ENCODE measurements around the gene NRP2. TPM values are rescaled to one million over a fixed set of nuclear protein-coding genes. Genes with fewer than 3 reads are reported as not detected.

Gene NRP2
- total RNA-seq, 1 donor from 2014 or later, result 76.7 TPM

GRCh38 chr2:205659922-205660321 is 22.4 kb upstream of the NRP2 start:
- Histone ChIP-seq H4K20me1 (ENCODE audit: insufficient read depth, low read length) (no peaks in the 10 kb centered on the region), H3K9me3 (ENCODE audit: insufficient read depth, low read depth, low read length) (no peaks in the 10 kb centered on the region), H3K4me3 (ENCODE audit: insufficient read depth, low read depth, low read length) (no peak overlapping the region), H3K27ac (ENCODE audit: low read depth, low read length) (no peak overlapping the region), H3K79me2 (ENCODE audit: insufficient read depth, low read length) (no peaks in the 10 kb centered on the region), H3K4me2 (ENCODE audit: low read length) (peak overlapping the region; percentile 67), H3K36me3 (ENCODE audit: insufficient read depth, low read length) (no peaks in the 10 kb centered on the region), H3K9ac (ENCODE audit: low read length) (no peak overlapping the region), H3K27me3 (ENCODE audit: insufficient read depth, low read length) (no peaks in the 10 kb centered on the region), H3K4me1 (ENCODE audit: insufficient read depth, low read length) (peaks cover 20% of the 10 kb centered on the region), H2AFZ (ENCODE audit: low read depth, low read length) (no peak overlapping the region)
- DNase-seq (ENCODE audit: low read depth) (no peak), FAIRE-seq (no peak)
- Mint-ChIP-seq H3K4me3 (ENCODE audit: unreplicated experiment) (no peak overlapping the region), H3K9me3 (ENCODE audit: unreplicated experiment) (peaks cover 2% of the 10 kb centered on the region), H3K27me3 (ENCODE audit: low read depth, unreplicated experiment) (peaks cover 2% of the 10 kb centered on the region), H3K4me1 (ENCODE audit: low read depth, unreplicated experiment) (peaks cover 24% of the 10 kb centered on the region), H3K36me3 (ENCODE audit: low read depth, unreplicated experiment) (no peaks in the 10 kb centered on the region), H3K27ac (ENCODE audit: unreplicated experiment) (peak overlapping the region; percentile 58)
- TF ChIP-seq, protein P1, sequence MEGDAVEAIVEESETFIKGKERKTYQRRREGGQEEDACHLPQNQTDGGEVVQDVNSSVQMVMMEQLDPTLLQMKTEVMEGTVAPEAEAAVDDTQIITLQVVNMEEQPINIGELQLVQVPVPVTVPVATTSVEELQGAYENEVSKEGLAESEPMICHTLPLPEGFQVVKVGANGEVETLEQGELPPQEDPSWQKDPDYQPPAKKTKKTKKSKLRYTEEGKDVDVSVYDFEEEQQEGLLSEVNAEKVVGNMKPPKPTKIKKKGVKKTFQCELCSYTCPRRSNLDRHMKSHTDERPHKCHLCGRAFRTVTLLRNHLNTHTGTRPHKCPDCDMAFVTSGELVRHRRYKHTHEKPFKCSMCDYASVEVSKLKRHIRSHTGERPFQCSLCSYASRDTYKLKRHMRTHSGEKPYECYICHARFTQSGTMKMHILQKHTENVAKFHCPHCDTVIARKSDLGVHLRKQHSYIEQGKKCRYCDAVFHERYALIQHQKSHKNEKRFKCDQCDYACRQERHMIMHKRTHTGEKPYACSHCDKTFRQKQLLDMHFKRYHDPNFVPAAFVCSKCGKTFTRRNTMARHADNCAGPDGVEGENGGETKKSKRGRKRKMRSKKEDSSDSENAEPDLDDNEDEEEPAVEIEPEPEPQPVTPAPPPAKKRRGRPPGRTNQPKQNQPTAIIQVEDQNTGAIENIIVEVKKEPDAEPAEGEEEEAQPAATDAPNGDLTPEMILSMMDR (IDR thresholded peaks at IDR 0.05; ENCODE audit: insufficient read depth, low read depth, low read length), result no peak
- no peak for TF ChIP-seq EZH2 (IDR thresholded peaks at IDR 0.05; ENCODE audit: insufficient read depth, low read length)

- peak overlapping the region; percentile 29 for H3K27ac ChIP-seq (ENCODE audit: low read depth, low read length)
- peak overlapping the region; percentile 10 for H3K4me3 ChIP-seq (ENCODE audit: insufficient read depth, low read depth, low read length)
- peaks cover 20% of the 10 kb centered on the region for H3K4me1 ChIP-seq (ENCODE audit: insufficient read depth, low read length)
- no peak overlapping the region for H3K4me3 Mint-ChIP-seq (ENCODE audit: unreplicated experiment)
- H3K9ac ChIP-seq (ENCODE audit: low read length), result peak overlapping the region; percentile 25
- no peaks in the 10 kb centered on the region for H3K36me3 ChIP-seq (ENCODE audit: insufficient read depth, low read length)
- no peaks in the 10 kb centered on the region for H4K20me1 ChIP-seq (ENCODE audit: insufficient read depth, low read length)
- peaks cover 2% of the 10 kb centered on the region for H3K9me3 Mint-ChIP-seq (ENCODE audit: unreplicated experiment)
- no peaks in the 10 kb centered on the region for H3K36me3 Mint-ChIP-seq (ENCODE audit: low read depth, unreplicated experiment)
- peaks cover 19% of the 10 kb centered on the region for H3K4me1 Mint-ChIP-seq (ENCODE audit: low read depth, unreplicated experiment)
- DNase-seq (ENCODE audit: low read depth) (peak; percentile 96), FAIRE-seq (peak; percentile 99)
- no peaks in the 10 kb centered on the region for H3K27me3 ChIP-seq (ENCODE audit: insufficient read depth, low read length)
- H3K4me2 ChIP-seq (ENCODE audit: low read length), result peak overlapping the region; percentile 67
- H3K79me2 ChIP-seq (ENCODE audit: insufficient read depth, low read length), result no peaks in the 10 kb centered on the region
- peaks cover 2% of the 10 kb centered on the region for H3K27me3 Mint-ChIP-seq (ENCODE audit: low read depth, unreplicated experiment)
- no peaks in the 10 kb centered on the region for H3K9me3 ChIP-seq (ENCODE audit: insufficient read depth, low read depth, low read length)
- H2AFZ ChIP-seq (ENCODE audit: low read depth, low read length), result peak overlapping the region; percentile 23
- H3K27ac Mint-ChIP-seq (ENCODE audit: unreplicated experiment), result peak overlapping the region; percentile 86
- TF ChIP-seq, protein P1 (IDR thresholded peaks at IDR 0.05; ENCODE audit: insufficient read depth, low read depth, low read length), result no peak
- TF ChIP-seq EZH2 (IDR thresholded peaks at IDR 0.05; ENCODE audit: insufficient read depth, low read length), result no peak
Observed at GRCh38 chr2:205660521-205661124, 21.7 kb upstream of the NRP2 start.

GRCh38 chr2:205661281-205661680 is 21.0 kb upstream of the NRP2 start:
- H3K9ac ChIP-seq (ENCODE audit: low read length), result no peak overlapping the region
- no peaks in the 10 kb centered on the region for H3K36me3 ChIP-seq (ENCODE audit: insufficient read depth, low read length)
- DNase-seq (ENCODE audit: low read depth), result no peak
- TF ChIP-seq, protein P1 (IDR thresholded peaks at IDR 0.05; ENCODE audit: insufficient read depth, low read depth, low read length), result no peak
- peak overlapping the region; percentile 67 for H3K4me2 ChIP-seq (ENCODE audit: low read length)
- peak overlapping the region; percentile 29 for H3K27ac ChIP-seq (ENCODE audit: low read depth, low read length)
- no peaks in the 10 kb centered on the region for H3K27me3 ChIP-seq (ENCODE audit: insufficient read depth, low read length)
- no peaks in the 10 kb centered on the region for H3K36me3 Mint-ChIP-seq (ENCODE audit: low read depth, unreplicated experiment)
- no peaks in the 10 kb centered on the region for H3K9me3 ChIP-seq (ENCODE audit: insufficient read depth, low read depth, low read length)
- H2AFZ ChIP-seq (ENCODE audit: low read depth, low read length), result no peak overlapping the region
- no peak overlapping the region for H3K4me3 Mint-ChIP-seq (ENCODE audit: unreplicated experiment)
- FAIRE-seq, result peak; percentile 79
- no peak overlapping the region for H3K4me3 ChIP-seq (ENCODE audit: insufficient read depth, low read depth, low read length)
- peaks cover 20% of the 10 kb centered on the region for H3K4me1 ChIP-seq (ENCODE audit: insufficient read depth, low read length)
- no peaks in the 10 kb centered on the region for H4K20me1 ChIP-seq (ENCODE audit: insufficient read depth, low read length)
- H3K27ac Mint-ChIP-seq (ENCODE audit: unreplicated experiment), result peak overlapping the region; percentile 86
- H3K4me1 Mint-ChIP-seq (ENCODE audit: low read depth, unreplicated experiment), result peaks cover 19% of the 10 kb centered on the region
- peaks cover 2% of the 10 kb centered on the region for H3K27me3 Mint-ChIP-seq (ENCODE audit: low read depth, unreplicated experiment)
- H3K9me3 Mint-ChIP-seq (ENCODE audit: unreplicated experiment), result peaks cover 2% of the 10 kb centered on the region
- H3K79me2 ChIP-seq (ENCODE audit: insufficient read depth, low read length), result no peaks in the 10 kb centered on the region

Measured in astrocyte (in vitro differentiated cells and primary cell).